Activated naive CD8-positive, alpha-beta T cell treated with anti-CD3 and anti-CD28 coated beads for 36 hours (primary cell): Measurements from ENCODE around the gene ARHGAP21. TPM values are rescaled to one million over a fixed set of nuclear protein-coding genes. Genes with fewer than 3 reads are reported as not detected.

ENCODE experiments used
- DNase-seq: peaks from one replicate; pipeline ENCODE4 v3.0.0; 2021
- H3K27ac Mint-ChIP-seq: one replicate; pipeline ENCODE4 v1.8.0; 2022; ENCODE audit warnings: mild to moderate bottlenecking, moderate library complexity, mixed read lengths
- H3K27me3 Mint-ChIP-seq: one replicate; pipeline ENCODE4 v1.8.0; 2022; ENCODE audit warnings: mild to moderate bottlenecking, mixed read lengths
- H3K36me3 Mint-ChIP-seq: one replicate; pipeline ENCODE4 v1.8.0; 2021; ENCODE audit warnings: mild to moderate bottlenecking, mixed read lengths
- H3K4me1 Mint-ChIP-seq: one replicate; pipeline ENCODE4 v1.8.0; 2021; ENCODE audit warnings: mixed read lengths
- H3K4me3 Mint-ChIP-seq: one replicate; pipeline ENCODE4 v1.8.0; 2022; ENCODE audit warnings: mild to moderate bottlenecking, moderate library complexity, mixed read lengths
- H3K9me3 Mint-ChIP-seq: one replicate; pipeline ENCODE4 v1.8.0; 2022; ENCODE audit warnings: mixed read lengths
- total RNA-seq, 2 experiments: library from RNA; stranded (reverse); gene quantifications; one replicate each; pipeline ENCODE4 v1.2.3, GENCODE V29; 2021

Gene ARHGAP21
- total RNA-seq, 2 experiments from 2014 or later: 22.1 to 22.4 TPM

- no peaks in the 10 kb centered on the region for H3K4me1 Mint-ChIP-seq
- no peaks in the 10 kb centered on the region for H3K9me3 Mint-ChIP-seq
- no peak for DNase-seq
- no peaks in the 10 kb centered on the region for H3K36me3 Mint-ChIP-seq
- no peaks in the 10 kb centered on the region for H3K27me3 Mint-ChIP-seq
- no peak overlapping the region for H3K4me3 Mint-ChIP-seq
- H3K27ac Mint-ChIP-seq: no peak overlapping the region
Observed at GRCh38 chr10:24536636-24537035, 187.1 kb downstream of the ARHGAP21 start.

GRCh38 chr10:24533981-24534380 lies 189.7 kb downstream of the ARHGAP21 start:
- H3K27me3 Mint-ChIP-seq: peaks cover 3% of the 10 kb centered on the region
- H3K9me3 Mint-ChIP-seq: no peaks in the 10 kb centered on the region
- no peak overlapping the region for H3K4me3 Mint-ChIP-seq
- H3K4me1 Mint-ChIP-seq: no peaks in the 10 kb centered on the region
- no peaks in the 10 kb centered on the region for H3K36me3 Mint-ChIP-seq
- DNase-seq: no peak
- no peak overlapping the region for H3K27ac Mint-ChIP-seq

Other genes starting within 250 kb of the ARHGAP21 start
- 1 to 10 TPM; 2.8 to 3.6 TPM for gene PRTFDC1, start 228.7 kb upstream of the ARHGAP21 start, total RNA-seq